Transverse colon (tissue), 4 donors: ENCODE data around the gene ST3GAL3. TPM values are rescaled to one million over a fixed set of nuclear protein-coding genes. Genes with fewer than 3 reads are reported as not detected.
"Not testable (repeated sequence)": the region's sequence is repeated elsewhere in the genome, so short reads cannot be mapped to it uniquely, and the experiment has no call there.

ENCODE experiments used
- DNase-seq: peaks from one replicate; pipeline ENCODE4 v3.0.0-alpha.2; 2019
- H3K27ac ChIP-seq, 4 donors: fragments of 200-600 bp; sonication (generic); 2 replicates each; pipeline ENCODE4 v1.5.1; 2016 to 2018; ENCODE audit warnings: inconsistent platforms in 4 of 4
- H3K27me3 ChIP-seq: fragments of 200-600 bp; sonication (generic); 2 replicates; pipeline ENCODE4 v1.5.1; 2017; ENCODE audit warnings: inconsistent platforms
- H3K36me3 ChIP-seq, 4 donors: fragments of 200-600 bp; sonication (generic); 2 replicates each; pipeline ENCODE4 v1.5.1; 2017 to 2019; ENCODE audit warnings: inconsistent platforms in 4 of 4
- H3K4me1 ChIP-seq, 4 donors: fragments of 200-600 bp; sonication (generic); 2 replicates each; pipeline ENCODE4 v1.5.1; 2017 to 2020; ENCODE audit warnings: inconsistent platforms in 4 of 4
- H3K4me3 ChIP-seq, 4 donors: fragments of 200-600 bp; sonication (generic); 1 replicate in 1 of 4; 2 replicates in 3 of 4; pipeline versions ENCODE4 v1.5.1 to v1.6.1; 2017 to 2019; ENCODE audit warnings: inconsistent platforms in 4 of 4
- H3K9me3 ChIP-seq, 2 donors: fragments of 200-600 bp; sonication (generic); 2 replicates each; pipeline ENCODE4 v1.5.1; 2017 to 2019; ENCODE audit warnings: inconsistent platforms in 2 of 2
- EP300 ChIP-seq: sonication (generic); formaldehyde crosslinking; IDR thresholded peaks from one replicate; pipeline ENCODE4 v1.6.1; 2017; ENCODE audit warnings: antibody characterized with exemption, low read depth
- POLR2A ChIP-seq: fragments of 450-650 bp; IDR thresholded peaks from one replicate; pipeline ENCODE4 v1.6.1; 2016; ENCODE audit warnings: antibody characterized with exemption, mild to moderate bottlenecking, moderate library complexity
- POLR2AphosphoS5 ChIP-seq, 3 donors: sonication (generic); formaldehyde crosslinking; IDR thresholded peaks; one replicate each; pipeline ENCODE4 v1.6.1; 2016; ENCODE audit warnings: antibody characterized with exemption in 3 of 3
- WGBS, 2 donors: methylation state at CpG; one replicate each; pipeline ENCODE4 v1.1.5; 2018; ENCODE audit warnings: low coverage in 1 of 2; 5-methylcytosine and 5-hydroxymethylcytosine counted together
- in situ Hi-C, 4 donors: fragments of 200-750 bp; cut with MboI; loops; one replicate each; pipeline versions ENCODE4 v1.15.0 to v1.15.1; 2017; ENCODE audit warnings: low sequenced_read_pairs in 3 of 4, low pct_ligation_motif_present in 1 of 4, low pct_unique_long_range_greater_than_20kb in 1 of 4
- intact Hi-C: fragments of 100-400 bp; cut with DNase I; formaldehyde crosslinking; loops from one replicate; pipeline ENCODE4 v1.15.1; 2023; ENCODE audit warnings: low total_unique reads
- total RNA-seq, 4 donors: library from RNA; depleted of rRNA; stranded (reverse); fragments of >200 nt; gene quantifications; one replicate each; pipeline ENCODE4 v1.1.0, GENCODE V29; 2016
- TF ChIP-seq, protein P1 (sequence below), 5 experiments: fragments of 200-600 bp in 3 of 5; fragments of 450-650 bp in 2 of 5; sonication (generic) in 3 of 5; IDR thresholded peaks; 1 replicate in 2 of 5; 2 replicates in 3 of 5; pipeline ENCODE4 v1.5.1; 2016 to 2017; ENCODE audit warnings: antibody characterized with exemption in 5 of 5, inconsistent platforms in 3 of 5, mild to moderate bottlenecking in 2 of 5, moderate library complexity in 1 of 5

Gene ST3GAL3
- total RNA-seq, 4 donors from 2014 or later, result 4.8 to 23.9 (median 9.7) TPM

GRCh38 chr1:43831851-43832250 is 124.5 kb downstream of the ST3GAL3 start:
- Histone ChIP-seq H3K4me3 (no peak overlapping the region), H3K36me3 (no peaks in the 10 kb centered on the region), H3K27me3 (no peaks in the 10 kb centered on the region), H3K9me3 (no peaks in the 10 kb centered on the region), H3K4me1 (peaks cover 13 to 26% (median 20%) of the 10 kb centered on the region in 4 donors), H3K27ac (peak overlapping the region in 2 of 4 donors; percentile 6 to 16)
- in situ Hi-C loops (no loop called here), intact Hi-C loops (no loop called here)
- no peak for DNase-seq
- TF ChIP-seq, protein P1, sequence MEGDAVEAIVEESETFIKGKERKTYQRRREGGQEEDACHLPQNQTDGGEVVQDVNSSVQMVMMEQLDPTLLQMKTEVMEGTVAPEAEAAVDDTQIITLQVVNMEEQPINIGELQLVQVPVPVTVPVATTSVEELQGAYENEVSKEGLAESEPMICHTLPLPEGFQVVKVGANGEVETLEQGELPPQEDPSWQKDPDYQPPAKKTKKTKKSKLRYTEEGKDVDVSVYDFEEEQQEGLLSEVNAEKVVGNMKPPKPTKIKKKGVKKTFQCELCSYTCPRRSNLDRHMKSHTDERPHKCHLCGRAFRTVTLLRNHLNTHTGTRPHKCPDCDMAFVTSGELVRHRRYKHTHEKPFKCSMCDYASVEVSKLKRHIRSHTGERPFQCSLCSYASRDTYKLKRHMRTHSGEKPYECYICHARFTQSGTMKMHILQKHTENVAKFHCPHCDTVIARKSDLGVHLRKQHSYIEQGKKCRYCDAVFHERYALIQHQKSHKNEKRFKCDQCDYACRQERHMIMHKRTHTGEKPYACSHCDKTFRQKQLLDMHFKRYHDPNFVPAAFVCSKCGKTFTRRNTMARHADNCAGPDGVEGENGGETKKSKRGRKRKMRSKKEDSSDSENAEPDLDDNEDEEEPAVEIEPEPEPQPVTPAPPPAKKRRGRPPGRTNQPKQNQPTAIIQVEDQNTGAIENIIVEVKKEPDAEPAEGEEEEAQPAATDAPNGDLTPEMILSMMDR (IDR thresholded peaks at IDR 0.05), result no peak
- TF ChIP-seq POLR2A, result no peak
- no peak for TF ChIP-seq POLR2AphosphoS5 (IDR thresholded peaks at IDR 0.05)
- TF ChIP-seq EP300, result no peak
- WGBS, 2 donors, result 90 to 100% methylated on average over 1 to 2 of the region's 2 CpGs

DNA sequence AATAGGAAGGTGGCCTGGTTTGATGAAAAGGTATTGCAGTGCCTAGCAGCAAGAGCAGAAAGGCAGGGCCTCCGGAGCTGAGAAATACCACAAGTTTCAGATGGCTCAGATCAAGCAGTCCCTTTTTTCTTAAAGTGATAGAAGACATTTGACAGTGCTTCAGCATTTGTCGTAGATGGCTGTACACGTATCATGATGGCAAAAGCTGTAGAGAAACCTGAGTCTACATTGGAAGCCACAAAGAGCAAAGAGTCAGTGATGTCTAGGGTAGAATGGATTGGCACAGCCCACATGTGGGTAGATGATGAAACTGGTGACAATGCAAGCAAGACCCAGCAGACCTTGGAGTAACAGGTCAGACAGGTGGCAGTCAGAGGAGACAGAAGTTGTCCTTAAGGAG is 124.9 kb downstream of the ST3GAL3 start:
- Histone ChIP-seq H3K4me3 (no peak overlapping the region), H3K27ac (peak overlapping the region in 2 of 4 donors; percentile 6 to 16), H3K4me1 (peaks cover 13 to 27% (median 20%) of the 10 kb centered on the region in 4 donors), H3K9me3 (no peaks in the 10 kb centered on the region), H3K36me3 (no peaks in the 10 kb centered on the region), H3K27me3 (no peaks in the 10 kb centered on the region)
- 80% methylated on average over 3 of the region's 3 CpGs; no CpG with 5 or more reads in 1 of the 2 donors for WGBS, 2 donors
- in situ Hi-C loops (no loop called here), intact Hi-C loops (no loop called here)
- no peak for TF ChIP-seq POLR2AphosphoS5 (IDR thresholded peaks at IDR 0.05)
- no peak for DNase-seq

DNA sequence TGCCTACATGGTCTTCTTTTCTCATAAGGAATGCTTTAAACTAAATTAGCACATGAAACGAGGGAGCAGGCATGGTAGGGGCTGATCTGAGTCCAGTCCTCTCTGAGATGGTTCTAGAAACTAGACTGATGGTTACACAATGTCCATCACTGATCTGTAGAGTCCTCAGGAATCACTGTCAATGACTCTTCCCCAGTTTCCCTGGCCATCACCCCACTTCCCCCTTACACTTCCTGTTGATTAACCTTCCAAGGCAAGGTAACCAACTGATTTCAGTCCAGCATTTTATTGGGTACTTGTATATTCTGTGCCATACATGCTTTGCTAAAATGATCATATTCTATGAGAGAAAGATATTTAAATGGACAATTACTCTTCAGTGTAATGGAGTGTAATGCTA is 125.7 kb downstream of the ST3GAL3 start:
- TF ChIP-seq POLR2A (no peak), EP300 (no peak)
- TF ChIP-seq, protein P1 (IDR thresholded peaks at IDR 0.05), result no peak
- WGBS, 2 donors, result 89% methylated on average over 1 of the region's 1 CpG; no CpG with 5 or more reads in 1 of the 2 donors

DNA sequence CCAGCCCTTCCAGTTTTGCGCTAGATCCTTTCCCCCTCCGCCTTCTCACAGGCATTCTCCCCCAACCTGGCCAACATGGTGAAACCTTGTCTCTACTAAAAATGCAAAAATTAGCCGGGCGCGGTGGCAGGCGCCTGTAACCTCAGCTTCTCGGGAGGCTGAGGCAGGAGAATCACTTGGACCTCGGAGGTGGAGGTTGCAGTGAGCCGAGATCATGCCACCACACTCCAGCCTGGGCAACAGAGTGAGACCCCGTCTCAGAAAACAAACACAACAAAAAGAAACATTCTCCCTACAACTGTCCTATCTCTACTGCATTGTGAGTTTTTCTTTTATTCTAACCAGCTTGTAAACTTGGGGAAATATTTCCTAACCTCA is 126.6 kb downstream of the ST3GAL3 start:
- intact Hi-C loops, result loop anchor here (2.0 kb wide), 1 partner anchor 15 kb away; no protein-coding TSS in a partner anchor
- DNase-seq, H3K4me3 ChIP-seq, H3K27me3 ChIP-seq, H3K36me3 ChIP-seq, in situ Hi-C loops, H3K9me3 ChIP-seq: not testable (repeated sequence)
- Histone ChIP-seq H3K27ac (peak overlapping the region; percentile 40 to 71 (median 44)), H3K4me1 (peaks cover 13 to 27% (median 20%) of the 10 kb centered on the region in 4 donors)
- WGBS, 2 donors, result 83% methylated on average over 10 of the region's 10 CpGs; no CpG with 5 or more reads in 1 of the 2 donors

More for the DNA sequence above, 125.7 kb downstream of the ST3GAL3 start:
- no peak overlapping the region for H3K27ac ChIP-seq
- H3K36me3 ChIP-seq, result no peaks in the 10 kb centered on the region
- H3K27me3 ChIP-seq, result no peaks in the 10 kb centered on the region
- peaks cover 13 to 27% (median 20%) of the 10 kb centered on the region in 4 donors for H3K4me1 ChIP-seq
- intact Hi-C loops (no loop called here), in situ Hi-C loops (no loop called here)
- no peaks in the 10 kb centered on the region for H3K9me3 ChIP-seq
- no peak overlapping the region for H3K4me3 ChIP-seq
- DNase-seq, result no peak

GRCh38 chr1:43834280-43835081 is 127.1 kb downstream of the ST3GAL3 start:
- in situ Hi-C loops, result no loop called here

More at GRCh38 chr1:43834280-43835081, 127.1 kb downstream of the ST3GAL3 start:
- WGBS, 2 donors, result 72 to 81% methylated on average over 10 to 14 of the region's 14 CpGs
- Histone ChIP-seq H3K27me3 (no peaks in the 10 kb centered on the region), H3K9me3 (no peaks in the 10 kb centered on the region), H3K4me1 (peaks cover 13 to 27% (median 20%) of the 10 kb centered on the region in 4 donors), H3K4me3 (no peak overlapping the region), H3K27ac (peak overlapping the region; percentile 40 to 71 (median 50)), H3K36me3 (no peaks in the 10 kb centered on the region)
- intact Hi-C loops, result loop anchor here (2.0 kb wide), 1 partner anchor 16 kb away; no protein-coding TSS in a partner anchor
- DNase-seq, result no peak
- TF ChIP-seq POLR2AphosphoS5 (IDR thresholded peaks at IDR 0.05) (no peak), EP300 (no peak), POLR2A (no peak)
- TF ChIP-seq, protein P1 (IDR thresholded peaks at IDR 0.05), result no peak
